HEK293 (cell line): ENCODE measurements around the gene CHRNE.
A peak's percentile ranks its signal among the peaks of the same experiment; 100 is the strongest.

Source experiments
- CTCF ChIA-PET: fragments of 350-600 bp; formaldehyde crosslinking; extraction: SDS; loops from one replicate; lab custom pipeline; 2021; ENCODE audit warnings: antibody characterized with exemption; lab: Yijun Ruan, JAX
- POLR2A ChIA-PET: fragments of 300-600 bp; formaldehyde crosslinking; extraction: SDS; loops from one replicate; lab custom pipeline; 2020; ENCODE audit warnings: antibody characterized with exemption, inconsistent platforms; lab: Yijun Ruan, JAX
- H3K27ac ChIP-seq: fragments of 200-500 bp; sonication (Bioruptor generic); 2 replicates; pipeline ENCODE4 v1.5.1; 2014; ENCODE audit warnings: low read depth, low read length, control low read depth, inconsistent platforms; ENCODE audit errors: extremely low read depth
- H3K36me3 ChIP-seq, 2 experiments: fragments of 200-500 bp in 1 of 2; sonication (Bioruptor generic) in 1 of 2; 1 replicate in 1 of 2; 2 replicates in 1 of 2; pipeline ENCODE4 v1.5.1; 2014 to 2017; ENCODE audit warnings: inconsistent platforms in 2 of 2, low read length in 2 of 2; ENCODE audit not compliant: control insufficient read depth in 2 of 2, insufficient read depth in 1 of 2
- H3K4me1 ChIP-seq: fragments of 200-500 bp; sonication (Bioruptor generic); 2 replicates; pipeline ENCODE4 v1.5.1; 2014; ENCODE audit warnings: mild to moderate bottlenecking, low read length, inconsistent platforms; ENCODE audit not compliant: control insufficient read depth, insufficient read depth
- H3K4me3 ChIP-seq: 2 replicates; pipeline ENCODE4 v1.5.1; 2011; ENCODE audit warnings: low read depth, mild to moderate bottlenecking, control low read depth, low read length, moderate library complexity
- H3K9me3 ChIP-seq: fragments of 200-500 bp; sonication (Bioruptor generic); 2 replicates; pipeline ENCODE4 v1.5.1; 2014; ENCODE audit warnings: low read depth, low read length, inconsistent platforms; ENCODE audit not compliant: control insufficient read depth, insufficient read depth
- HOXD13 ChIP-seq: sonication (generic); formaldehyde crosslinking; IDR thresholded peaks from 2 replicates; pipeline ENCODE4 v1.8.0; 2022; ENCODE audit warnings: missing genetic modification reagents, borderline replicate concordance
- IKZF3 ChIP-seq: fragments of 450-650 bp; IDR thresholded peaks from 2 replicates; pipeline ENCODE4 v1.5.0; 2018; ENCODE audit warnings: missing biosample characterization, mild to moderate bottlenecking, missing genetic modification characterization, moderate library complexity
- MYNN ChIP-seq: fragments of 450-650 bp; formaldehyde crosslinking; IDR thresholded peaks from 2 replicates; pipeline ENCODE4 v1.5.1; 2016; ENCODE audit warnings: missing biosample characterization, missing genetic modification characterization, borderline replicate concordance
- OSR2 ChIP-seq: fragments of 450-650 bp; formaldehyde crosslinking; IDR thresholded peaks from 2 replicates; pipeline ENCODE4 v1.5.1; 2016; ENCODE audit warnings: missing biosample characterization, missing genetic modification characterization
- SETDB1 ChIP-seq: IDR thresholded peaks from one replicate; pipeline ENCODE4 v1.6.1; 2017; ENCODE audit warnings: mild to moderate bottlenecking, low read length, moderate library complexity, mixed read lengths; ENCODE audit not compliant: insufficient read length
- SP2 ChIP-seq: fragments of 450-650 bp; formaldehyde crosslinking; IDR thresholded peaks from 2 replicates; pipeline ENCODE4 v1.5.1; 2016; ENCODE audit warnings: missing biosample characterization, missing genetic modification characterization
- YY1 ChIP-seq: fragments of 450-650 bp; formaldehyde crosslinking; IDR thresholded peaks from 2 replicates; pipeline ENCODE4 v1.5.1; 2018; ENCODE audit warnings: missing biosample characterization, missing genetic modification characterization
- ZFHX2 ChIP-seq: fragments of 450-650 bp; formaldehyde crosslinking; conservative IDR thresholded peaks from 2 replicates; pipeline ENCODE4 v1.5.1; 2016; ENCODE audit warnings: missing biosample characterization, missing genetic modification characterization
- ZNF140 ChIP-seq: fragments of 450-650 bp; formaldehyde crosslinking; IDR thresholded peaks from 2 replicates; pipeline ENCODE4 v1.5.1; 2016; ENCODE audit warnings: missing biosample characterization, missing genetic modification characterization
- ZNF16 ChIP-seq: fragments of 450-650 bp; formaldehyde crosslinking; IDR thresholded peaks from 2 replicates; pipeline ENCODE4 v1.5.1; 2016; ENCODE audit warnings: low read depth, missing biosample characterization, missing genetic modification characterization
- ZNF211 ChIP-seq: fragments of 450-650 bp; formaldehyde crosslinking; IDR thresholded peaks from 2 replicates; pipeline ENCODE4 v1.5.1; 2016; ENCODE audit warnings: low read depth, missing biosample characterization, missing genetic modification characterization
- ZNF354C ChIP-seq: fragments of 450-650 bp; formaldehyde crosslinking; IDR thresholded peaks from 2 replicates; pipeline ENCODE4 v1.5.1; 2016; ENCODE audit warnings: missing biosample characterization, missing genetic modification characterization, low read depth, borderline replicate concordance
- ZNF391 ChIP-seq: fragments of 450-650 bp; formaldehyde crosslinking; IDR thresholded peaks from 2 replicates; pipeline ENCODE4 v1.5.1; 2016; ENCODE audit warnings: low read depth, missing biosample characterization, missing genetic modification characterization, borderline replicate concordance
- ZNF404 ChIP-seq: fragments of 450-650 bp; formaldehyde crosslinking; IDR thresholded peaks from 2 replicates; pipeline ENCODE4 v1.5.1; 2017; ENCODE audit warnings: missing biosample characterization, missing genetic modification characterization
- ZNF501 ChIP-seq: fragments of 450-650 bp; formaldehyde crosslinking; IDR thresholded peaks from 2 replicates; pipeline ENCODE4 v1.5.1; 2016; ENCODE audit warnings: missing biosample characterization, missing genetic modification characterization
- ZNF548 ChIP-seq: fragments of 450-650 bp; formaldehyde crosslinking; IDR thresholded peaks from 2 replicates; pipeline ENCODE4 v1.5.1; 2016; ENCODE audit warnings: missing biosample characterization, missing genetic modification characterization
- ZNF624 ChIP-seq: fragments of 450-650 bp; formaldehyde crosslinking; IDR thresholded peaks from 2 replicates; pipeline ENCODE4 v1.5.1; 2017; ENCODE audit warnings: missing biosample characterization, missing genetic modification characterization
- ZNF629 ChIP-seq: fragments of 450-650 bp; formaldehyde crosslinking; IDR thresholded peaks from 2 replicates; pipeline ENCODE4 v1.5.1; 2017; ENCODE audit warnings: missing biosample characterization, missing genetic modification characterization
- ZNF701 ChIP-seq: fragments of 450-650 bp; formaldehyde crosslinking; IDR thresholded peaks from 2 replicates; pipeline ENCODE4 v1.5.1; 2016; ENCODE audit warnings: missing biosample characterization, missing genetic modification characterization
- ZSCAN30 ChIP-seq: fragments of 450-650 bp; IDR thresholded peaks from 2 replicates; pipeline ENCODE4 v1.5.1; 2018; ENCODE audit warnings: missing biosample characterization, mild to moderate bottlenecking, missing genetic modification characterization, moderate library complexity
- TF ChIP-seq, protein P1 (sequence below): fragments of 450-650 bp; formaldehyde crosslinking; IDR thresholded peaks from 2 replicates; pipeline ENCODE4 v1.5.1; 2016; ENCODE audit warnings: missing biosample characterization, missing genetic modification characterization
- TF ChIP-seq, protein P2 (sequence below): fragments of 450-650 bp; formaldehyde crosslinking; IDR thresholded peaks from 2 replicates; pipeline ENCODE4 v1.5.1; 2017; ENCODE audit warnings: missing biosample characterization, missing genetic modification characterization
- TF ChIP-seq, protein P3 (sequence below): fragments of 450-650 bp; formaldehyde crosslinking; IDR thresholded peaks from 2 replicates; pipeline ENCODE4 v1.5.1; 2016; ENCODE audit warnings: missing biosample characterization, missing genetic modification characterization
- TF ChIP-seq, protein P4 (sequence below): fragments of 450-650 bp; formaldehyde crosslinking; IDR thresholded peaks from 2 replicates; pipeline ENCODE4; 2016; ENCODE audit warnings: missing biosample characterization, missing genetic modification characterization
- TF ChIP-seq, protein P5 (sequence below): fragments of 450-650 bp; formaldehyde crosslinking; IDR thresholded peaks from 2 replicates; pipeline ENCODE4 v1.5.1; 2016; ENCODE audit warnings: missing biosample characterization, missing genetic modification characterization

Gene CHRNE

DNA sequence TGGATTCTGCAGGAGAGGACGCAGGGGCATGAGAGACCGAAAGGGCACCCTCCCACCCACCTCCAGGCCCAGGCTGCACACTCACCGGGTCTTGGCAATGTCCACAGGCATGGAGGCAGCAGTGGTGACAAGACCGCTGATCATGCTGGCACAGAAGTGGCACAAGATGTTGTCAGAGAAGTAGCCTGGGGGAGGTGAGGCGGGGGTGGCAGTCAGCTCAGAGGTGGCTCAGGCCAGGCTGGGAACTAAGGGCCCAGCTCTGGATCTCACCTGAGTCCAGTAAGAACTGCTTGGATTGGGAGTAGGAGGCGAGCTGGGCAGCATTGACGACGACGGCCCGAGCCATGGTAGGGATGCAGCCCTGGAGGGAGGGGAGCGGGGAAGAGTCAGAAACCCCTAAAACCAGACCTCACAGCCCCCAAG is 35.2 kb upstream of the CHRNE start:
- H3K4me3 ChIP-seq: no peak overlapping the region
- CTCF ChIA-PET: interaction anchor here (0.6 to 3.0 kb wide), 2 partner anchors 24 to 29 kb away, joined by 3 to 20 read pairs; no protein-coding TSS in a partner anchor
- POLR2A ChIA-PET: interaction anchor here (0.6 to 3.4 kb wide), 3 partner anchors 13 to 36 kb away, joined by 3 to 109 read pairs (median 3); partner anchors contain the start of genes ENO3, PFN1 and SPAG7
- H3K27ac ChIP-seq: peak overlapping the region; percentile 93; the same call in 1 of the 2 replicates
- TF ChIP-seq, protein P1, sequence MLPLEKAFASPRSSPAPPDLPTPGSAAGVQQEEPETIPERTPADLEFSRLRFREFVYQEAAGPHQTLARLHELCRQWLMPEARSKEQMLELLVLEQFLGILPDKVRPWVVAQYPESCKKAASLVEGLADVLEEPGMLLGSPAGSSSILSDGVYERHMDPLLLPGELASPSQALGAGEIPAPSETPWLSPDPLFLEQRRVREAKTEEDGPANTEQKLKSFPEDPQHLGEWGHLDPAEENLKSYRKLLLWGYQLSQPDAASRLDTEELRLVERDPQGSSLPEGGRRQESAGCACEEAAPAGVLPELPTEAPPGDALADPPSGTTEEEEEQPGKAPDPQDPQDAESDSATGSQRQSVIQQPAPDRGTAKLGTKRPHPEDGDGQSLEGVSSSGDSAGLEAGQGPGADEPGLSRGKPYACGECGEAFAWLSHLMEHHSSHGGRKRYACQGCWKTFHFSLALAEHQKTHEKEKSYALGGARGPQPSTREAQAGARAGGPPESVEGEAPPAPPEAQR (tag by site-specific recombination): no peak
- TF ChIP-seq, all 188 proteins: peak for 0
- no peaks in the 10 kb centered on the region for H3K9me3 ChIP-seq
- H3K36me3 ChIP-seq: peaks cover 24 to 55% of the 10 kb centered on the region in 2 experiments
- peaks cover 9% of the 10 kb centered on the region for H3K4me1 ChIP-seq

DNA sequence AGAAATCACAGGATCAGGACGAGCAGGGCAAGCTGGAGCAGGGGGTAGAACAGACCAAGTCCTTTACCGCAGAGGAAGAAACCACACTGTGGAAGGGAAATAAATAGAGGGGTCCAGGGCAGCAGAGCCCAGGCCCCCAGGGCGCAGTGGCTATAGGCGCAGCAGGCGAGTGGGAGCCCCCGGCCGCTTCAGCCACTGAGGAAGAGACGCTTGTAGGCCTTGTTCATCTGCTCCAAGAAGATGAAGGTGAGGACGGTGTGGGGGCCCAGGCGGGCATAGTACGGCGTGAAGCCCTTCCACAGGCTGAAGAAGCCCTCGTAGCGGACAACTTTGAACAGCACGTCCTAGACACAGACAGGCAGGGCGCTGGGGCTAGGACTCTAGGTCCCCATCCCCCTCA is 34.7 kb upstream of the CHRNE start:
- Histone ChIP-seq H3K4me1 (peaks cover 9% of the 10 kb centered on the region), H3K27ac (no peak overlapping the region; the same call in 1 of the 2 replicates), H3K9me3 (no peaks in the 10 kb centered on the region), H3K36me3 (peaks cover 19 to 53% of the 10 kb centered on the region in 2 experiments), H3K4me3 (no peak overlapping the region)
- TF ChIP-seq SP2: no peak
- TF ChIP-seq MYNN: no peak
- TF ChIP-seq ZNF624 (tag by site-specific recombination): no peak
- TF ChIP-seq, protein P2, sequence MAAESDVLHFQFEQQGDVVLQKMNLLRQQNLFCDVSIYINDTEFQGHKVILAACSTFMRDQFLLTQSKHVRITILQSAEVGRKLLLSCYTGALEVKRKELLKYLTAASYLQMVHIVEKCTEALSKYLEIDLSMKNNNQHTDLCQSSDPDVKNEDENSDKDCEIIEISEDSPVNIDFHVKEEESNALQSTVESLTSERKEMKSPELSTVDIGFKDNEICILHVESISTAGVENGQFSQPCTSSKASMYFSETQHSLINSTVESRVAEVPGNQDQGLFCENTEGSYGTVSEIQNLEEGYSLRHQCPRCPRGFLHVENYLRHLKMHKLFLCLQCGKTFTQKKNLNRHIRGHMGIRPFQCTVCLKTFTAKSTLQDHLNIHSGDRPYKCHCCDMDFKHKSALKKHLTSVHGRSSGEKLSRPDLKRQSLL (tag by site-specific recombination): no peak
- TF ChIP-seq SETDB1: no peak
- no peak for TF ChIP-seq ZNF701
- TF ChIP-seq ZNF211 (tag by site-specific recombination): no peak
- TF ChIP-seq, protein P3, sequence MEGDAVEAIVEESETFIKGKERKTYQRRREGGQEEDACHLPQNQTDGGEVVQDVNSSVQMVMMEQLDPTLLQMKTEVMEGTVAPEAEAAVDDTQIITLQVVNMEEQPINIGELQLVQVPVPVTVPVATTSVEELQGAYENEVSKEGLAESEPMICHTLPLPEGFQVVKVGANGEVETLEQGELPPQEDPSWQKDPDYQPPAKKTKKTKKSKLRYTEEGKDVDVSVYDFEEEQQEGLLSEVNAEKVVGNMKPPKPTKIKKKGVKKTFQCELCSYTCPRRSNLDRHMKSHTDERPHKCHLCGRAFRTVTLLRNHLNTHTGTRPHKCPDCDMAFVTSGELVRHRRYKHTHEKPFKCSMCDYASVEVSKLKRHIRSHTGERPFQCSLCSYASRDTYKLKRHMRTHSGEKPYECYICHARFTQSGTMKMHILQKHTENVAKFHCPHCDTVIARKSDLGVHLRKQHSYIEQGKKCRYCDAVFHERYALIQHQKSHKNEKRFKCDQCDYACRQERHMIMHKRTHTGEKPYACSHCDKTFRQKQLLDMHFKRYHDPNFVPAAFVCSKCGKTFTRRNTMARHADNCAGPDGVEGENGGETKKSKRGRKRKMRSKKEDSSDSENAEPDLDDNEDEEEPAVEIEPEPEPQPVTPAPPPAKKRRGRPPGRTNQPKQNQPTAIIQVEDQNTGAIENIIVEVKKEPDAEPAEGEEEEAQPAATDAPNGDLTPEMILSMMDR (tag by site-specific recombination): no peak
- TF ChIP-seq, protein P4, sequence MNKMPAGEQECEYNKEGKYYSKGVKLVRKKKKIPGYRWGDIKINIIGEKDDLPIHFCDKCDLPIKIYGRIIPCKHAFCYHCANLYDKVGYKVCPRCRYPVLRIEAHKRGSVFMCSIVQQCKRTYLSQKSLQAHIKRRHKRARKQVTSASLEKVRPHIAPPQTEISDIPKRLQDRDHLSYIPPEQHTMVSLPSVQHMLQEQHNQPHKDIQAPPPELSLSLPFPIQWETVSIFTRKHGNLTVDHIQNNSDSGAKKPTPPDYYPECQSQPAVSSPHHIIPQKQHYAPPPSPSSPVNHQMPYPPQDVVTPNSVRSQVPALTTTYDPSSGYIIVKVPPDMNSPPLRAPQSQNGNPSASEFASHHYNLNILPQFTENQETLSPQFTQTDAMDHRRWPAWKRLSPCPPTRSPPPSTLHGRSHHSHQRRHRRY (tag by site-specific recombination): no peak
- ChIA-PET POLR2A (interaction anchor here (0.6 to 3.4 kb wide), 5 partner anchors 11 to 36 kb away, joined by 3 to 109 read pairs (median 6); partner anchors contain the start of genes ENO3, PFN1 and SPAG7), CTCF (interaction anchor here (0.6 to 1.2 kb wide), 2 partner anchors 24 to 28 kb away, joined by 3 to 4 read pairs; no protein-coding TSS in a partner anchor)

DNA sequence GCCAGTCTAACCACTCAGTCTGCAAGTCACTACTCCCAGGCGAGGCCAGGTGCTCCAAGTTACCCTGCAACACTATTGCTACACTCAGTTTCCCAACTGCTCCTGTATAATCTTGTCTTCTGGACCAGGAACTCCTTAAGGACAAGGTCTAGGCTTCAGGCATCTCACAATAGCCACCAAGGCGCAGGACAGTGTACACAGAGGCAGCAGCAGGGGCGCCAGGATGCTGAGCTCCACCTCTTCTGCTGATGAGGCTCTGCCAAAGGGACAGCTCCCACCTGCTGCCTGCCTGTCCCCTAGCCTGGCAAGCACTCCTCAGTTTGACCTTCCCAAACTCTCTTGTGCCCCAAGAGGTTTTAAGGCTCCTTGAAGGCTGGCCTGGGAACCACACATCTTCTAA is 33.5 kb upstream of the CHRNE start:
- Histone ChIP-seq H3K4me3 (no peak overlapping the region), H3K27ac (no peak overlapping the region; the same call in 1 of the 2 replicates)
- CTCF ChIA-PET: interaction anchor here (0.5 to 1.2 kb wide), 3 partner anchors 27 to 146 kb away, joined by 3 to 4 read pairs (median 3); no protein-coding TSS in a partner anchor
- TF ChIP-seq HOXD13 (CRISPR knock-in tag) (no peak), ZNF354C (tag by site-specific recombination) (no peak), ZSCAN30 (no peak), YY1 (tag by site-specific recombination) (no peak), ZNF404 (tag by site-specific recombination) (no peak), ZNF501 (tag by site-specific recombination) (no peak), ZNF16 (tag by site-specific recombination) (no peak), OSR2 (tag by site-specific recombination) (no peak), ZFHX2 (tag by site-specific recombination) (no peak), IKZF3 (no peak), ZNF629 (no peak), ZNF391 (no peak), ZNF140 (tag by site-specific recombination) (no peak), ZNF548 (tag by site-specific recombination) (no peak)
- TF ChIP-seq, protein P5, sequence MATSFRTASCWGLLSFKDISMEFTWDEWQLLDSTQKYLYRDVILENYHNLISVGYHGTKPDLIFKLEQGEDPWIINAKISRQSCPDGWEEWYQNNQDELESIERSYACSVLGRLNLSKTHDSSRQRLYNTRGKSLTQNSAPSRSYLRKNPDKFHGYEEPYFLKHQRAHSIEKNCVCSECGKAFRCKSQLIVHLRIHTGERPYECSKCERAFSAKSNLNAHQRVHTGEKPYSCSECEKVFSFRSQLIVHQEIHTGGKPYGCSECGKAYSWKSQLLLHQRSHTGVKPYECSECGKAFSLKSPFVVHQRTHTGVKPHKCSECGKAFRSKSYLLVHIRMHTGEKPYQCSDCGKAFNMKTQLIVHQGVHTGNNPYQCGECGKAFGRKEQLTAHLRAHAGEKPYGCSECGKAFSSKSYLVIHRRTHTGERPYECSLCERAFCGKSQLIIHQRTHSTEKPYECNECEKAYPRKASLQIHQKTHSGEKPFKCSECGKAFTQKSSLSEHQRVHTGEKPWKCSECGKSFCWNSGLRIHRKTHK: no peak

More for the DNA sequence above, 33.5 kb upstream of the CHRNE start:
- Histone ChIP-seq H3K36me3 (peaks cover 10 to 48% of the 10 kb centered on the region in 2 experiments), H3K4me1 (peaks cover 7% of the 10 kb centered on the region), H3K9me3 (no peaks in the 10 kb centered on the region)
- POLR2A ChIA-PET: interaction anchor here (1.0 to 2.3 kb wide), 3 partner anchors 12 to 31 kb away, joined by 4 to 9 read pairs (median 6); partner anchors contain the start of genes PFN1 and SPAG7
